HG02840 (cell line): ENCODE results near the gene ZNF628.
"Not testable (repeated sequence)": the region's sequence is repeated elsewhere in the genome, so short reads cannot be mapped to it uniquely, and the experiment has no call there.

Source experiments
- ATAC-seq: cut with Tn5 transposase; IDR thresholded peaks from one replicate; pipeline ENCODE4 v1.9.1; 2021; ENCODE audit warnings: mild to moderate bottlenecking, moderate library complexity, moderate number of reproducible peaks; ENCODE audit not compliant: unreplicated experiment, low FRiP score

ZNF628 gene

DNA sequence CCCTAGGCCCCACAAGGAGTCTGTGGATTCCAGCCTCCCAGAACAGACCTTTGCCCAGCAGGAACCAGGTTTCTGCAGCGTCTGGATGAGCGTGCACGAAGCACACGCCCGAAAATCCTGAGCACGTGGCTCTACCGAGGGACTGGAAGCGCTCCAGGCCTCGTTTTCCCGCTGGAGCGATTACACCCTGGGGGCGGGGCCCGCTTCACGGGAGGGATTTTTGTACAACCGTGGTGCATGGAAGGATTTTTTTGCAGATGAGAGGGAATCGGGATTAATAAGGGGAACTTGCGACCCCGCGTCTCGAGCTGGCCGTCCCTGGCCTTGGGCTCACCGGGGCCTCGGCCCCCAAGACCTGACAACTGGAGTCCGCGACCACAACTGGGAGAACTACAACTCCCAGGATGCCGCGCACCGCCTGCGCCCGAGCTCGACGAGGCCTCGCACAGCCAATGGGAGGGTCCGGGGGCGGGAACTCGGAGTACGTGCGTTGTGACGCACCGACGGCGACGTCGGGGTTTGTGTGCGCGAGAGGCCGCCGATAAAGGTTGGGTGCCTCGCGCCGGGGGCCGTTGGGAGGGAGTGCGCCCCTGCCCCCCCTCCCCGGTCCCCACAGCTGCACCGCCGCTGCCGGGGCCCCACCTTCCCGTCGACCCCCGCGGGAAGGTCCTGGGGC lies at the start of gene ZNF628:
ZNF628 (plus strand) TSS at position 518 of the 676 bp plus-strand sequence. CDS start 3,294 bp downstream, outside the sequence.
- ATAC-seq: peak; percentile 91

DNA sequence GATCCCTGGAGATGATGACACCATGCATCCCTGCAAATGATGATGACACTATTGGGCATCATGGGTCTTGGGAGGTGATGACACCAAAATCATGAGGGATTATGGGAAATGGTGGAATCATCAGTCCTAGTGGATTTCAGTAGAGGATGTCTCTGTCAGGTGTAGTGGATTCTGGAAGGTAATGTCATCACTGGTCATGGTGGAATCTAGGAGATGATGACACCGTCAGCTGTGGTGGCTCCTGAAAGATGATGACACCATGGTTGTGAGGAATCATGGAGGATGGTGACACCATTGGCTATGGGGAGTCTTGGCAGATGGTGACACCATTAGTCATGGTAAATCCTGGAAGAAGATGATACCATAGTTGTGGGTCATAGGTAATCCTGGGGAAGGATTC lies 45.2 kb upstream of the ZNF628 start:
- no peak for ATAC-seq

DNA sequence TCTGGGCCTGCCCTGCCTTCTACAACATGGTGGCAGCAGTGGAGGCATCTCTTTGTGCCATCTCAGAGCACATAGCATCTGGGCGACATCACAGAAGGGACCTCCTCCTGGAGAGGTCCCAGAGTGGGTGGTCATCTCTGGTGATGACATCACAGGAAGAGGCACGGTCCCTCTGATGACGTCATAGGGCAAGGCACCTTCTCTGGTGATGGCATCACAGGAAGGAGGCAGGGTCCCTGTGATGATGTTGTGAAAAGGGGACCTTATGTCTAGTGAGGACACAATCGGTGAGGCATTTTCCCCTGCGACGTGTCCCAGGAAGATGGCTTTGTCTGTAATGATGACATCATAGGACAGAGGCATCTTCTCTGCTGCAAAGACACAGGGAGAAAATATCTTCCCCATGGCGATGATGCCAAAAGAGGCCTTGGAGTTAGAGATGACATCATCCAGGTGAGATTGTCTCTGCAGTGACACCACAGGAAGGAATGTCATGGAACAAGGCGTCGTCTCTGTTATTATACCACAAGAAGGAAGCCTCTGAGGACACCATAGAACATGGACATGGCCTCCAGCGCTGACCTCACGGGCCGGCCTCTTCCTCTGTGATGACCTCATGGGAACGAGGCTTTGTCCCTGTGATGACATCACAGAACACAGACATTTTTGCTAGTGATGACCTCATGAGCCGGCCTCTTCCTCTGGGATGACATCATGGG lies 44.0 kb upstream of the ZNF628 start:
- no peak for ATAC-seq

DNA sequence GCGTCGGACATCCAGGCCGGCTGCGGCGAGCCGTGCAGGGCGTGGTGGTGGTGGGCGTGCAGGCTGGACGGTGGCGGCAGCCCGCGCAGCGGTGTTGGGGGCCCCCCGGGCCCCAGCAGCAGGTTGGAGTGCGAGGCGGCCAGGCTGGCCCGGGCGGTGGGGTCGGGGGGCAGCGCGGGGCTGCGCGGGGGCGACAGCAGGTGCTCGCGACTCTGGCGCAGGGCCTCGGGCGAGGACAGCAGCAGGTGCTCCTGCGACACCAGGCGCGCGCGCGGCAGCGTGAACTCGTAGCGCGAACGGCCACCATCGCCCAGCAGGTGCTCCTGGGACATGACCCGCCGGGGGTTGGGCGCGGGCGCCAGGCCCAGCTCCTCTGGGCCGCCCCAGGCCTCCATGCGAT lies 43.1 kb upstream of the ZNF628 start:
- no peak for ATAC-seq

DNA sequence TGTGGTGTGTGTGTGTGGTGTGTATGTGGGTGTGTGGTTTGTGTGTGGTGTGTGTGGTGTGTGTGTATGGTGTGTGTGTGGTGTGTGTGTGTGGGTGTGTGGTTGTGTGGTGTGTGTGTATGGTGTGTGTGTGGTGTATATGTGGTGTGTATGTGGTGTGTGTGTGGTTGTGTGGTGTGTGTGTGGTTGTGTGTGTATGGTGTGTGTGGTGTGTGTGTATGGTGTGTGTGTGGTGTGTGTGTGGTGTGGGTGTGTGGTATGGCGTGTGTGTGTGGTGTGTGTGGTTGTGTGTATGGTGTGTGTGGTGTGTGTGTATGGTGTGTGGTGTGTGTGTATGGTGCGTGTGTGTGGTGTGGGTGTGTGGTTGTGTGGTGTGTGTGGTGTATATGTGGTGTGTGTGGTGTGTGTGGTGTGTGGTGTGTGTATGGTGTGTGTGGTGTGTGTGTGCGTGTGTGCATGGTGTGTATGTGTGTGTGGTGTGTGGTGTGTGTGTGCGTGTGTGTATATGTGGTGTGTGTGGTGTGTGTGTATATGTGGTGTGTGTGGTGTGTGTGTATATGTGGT lies 42.0 kb upstream of the ZNF628 start:
- no peak for ATAC-seq

DNA sequence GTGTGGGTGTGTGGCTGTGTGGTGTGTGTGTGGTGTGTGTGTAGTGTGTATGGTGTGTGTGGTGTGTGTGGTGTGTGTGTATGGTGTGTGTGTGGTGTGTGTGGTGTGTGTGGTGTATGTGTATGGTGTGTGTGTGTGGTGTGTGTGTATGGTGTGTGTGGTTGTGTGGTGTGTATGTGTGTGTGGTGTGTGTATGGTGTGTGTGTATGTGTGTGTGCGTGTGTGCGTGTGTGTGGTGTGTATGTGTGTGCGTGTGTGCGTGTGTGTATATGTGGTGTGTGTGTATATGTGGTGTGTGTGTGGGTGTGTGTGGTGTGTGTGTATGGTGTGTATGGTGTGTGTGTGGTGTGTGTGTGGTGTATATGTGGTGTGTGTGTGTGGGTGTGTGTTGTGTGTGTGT lies 41.4 kb upstream of the ZNF628 start:
- ATAC-seq: no peak

DNA sequence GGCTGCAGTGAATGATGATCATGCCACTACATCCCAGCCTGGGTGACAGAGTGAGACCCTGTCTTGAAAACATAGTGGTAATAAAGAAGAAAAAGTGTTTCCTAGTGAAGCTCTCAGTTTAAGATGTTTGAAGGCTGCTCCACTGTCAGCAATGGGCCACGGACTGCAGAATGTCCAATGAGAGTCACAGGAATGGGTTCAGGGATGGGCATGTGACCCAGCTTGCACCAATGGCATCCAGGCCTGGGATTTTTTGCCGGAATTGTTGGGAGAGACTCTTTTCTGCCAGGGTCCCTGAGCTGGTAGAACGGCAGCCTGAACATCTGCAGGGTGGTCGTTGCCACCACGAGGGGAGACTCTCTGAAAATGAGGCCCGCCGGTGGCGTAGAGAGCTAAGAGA lies 39.6 kb upstream of the ZNF628 start:
- no peak for ATAC-seq

DNA sequence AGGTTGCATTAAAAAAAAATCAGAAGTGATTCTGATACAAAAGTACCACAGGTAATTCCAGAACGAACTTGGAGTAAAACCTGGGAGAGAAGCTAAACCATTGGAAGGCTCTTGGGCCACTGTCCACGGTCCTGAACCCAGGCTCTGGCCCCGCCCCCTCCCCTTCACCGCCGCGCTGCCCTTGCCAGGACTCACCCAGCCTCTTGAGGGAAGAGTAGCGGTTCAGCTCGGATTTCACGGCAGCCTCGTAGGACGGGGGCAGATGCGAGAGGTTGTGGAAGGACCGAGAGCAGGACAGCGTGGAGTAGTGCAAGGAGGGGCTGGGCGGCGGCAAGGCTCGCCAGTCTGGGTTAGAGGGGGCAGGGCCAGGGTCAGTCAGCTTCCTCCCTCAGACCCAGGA lies 39.0 kb upstream of the ZNF628 start:
- ATAC-seq: no peak

DNA sequence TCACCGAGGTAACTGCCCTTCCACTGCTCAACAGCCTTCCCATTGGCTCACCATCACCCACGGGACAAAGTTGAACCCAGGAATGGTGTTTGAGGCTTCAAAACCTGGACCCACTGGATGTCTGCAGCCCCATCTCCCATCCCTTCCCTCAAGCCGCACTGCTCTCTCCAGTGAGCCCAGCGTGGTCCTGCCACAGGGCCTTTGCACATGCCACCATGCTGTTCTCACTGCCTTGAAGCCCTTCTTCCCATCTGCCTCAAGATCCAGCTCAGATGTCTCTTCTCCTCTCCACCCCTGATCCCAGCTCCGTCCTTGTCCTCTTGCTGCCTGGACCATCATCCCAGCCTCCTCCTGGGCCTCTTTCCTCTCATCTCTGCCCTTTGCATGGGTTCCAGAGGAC lies 37.4 kb upstream of the ZNF628 start:
- ATAC-seq: no peak

DNA sequence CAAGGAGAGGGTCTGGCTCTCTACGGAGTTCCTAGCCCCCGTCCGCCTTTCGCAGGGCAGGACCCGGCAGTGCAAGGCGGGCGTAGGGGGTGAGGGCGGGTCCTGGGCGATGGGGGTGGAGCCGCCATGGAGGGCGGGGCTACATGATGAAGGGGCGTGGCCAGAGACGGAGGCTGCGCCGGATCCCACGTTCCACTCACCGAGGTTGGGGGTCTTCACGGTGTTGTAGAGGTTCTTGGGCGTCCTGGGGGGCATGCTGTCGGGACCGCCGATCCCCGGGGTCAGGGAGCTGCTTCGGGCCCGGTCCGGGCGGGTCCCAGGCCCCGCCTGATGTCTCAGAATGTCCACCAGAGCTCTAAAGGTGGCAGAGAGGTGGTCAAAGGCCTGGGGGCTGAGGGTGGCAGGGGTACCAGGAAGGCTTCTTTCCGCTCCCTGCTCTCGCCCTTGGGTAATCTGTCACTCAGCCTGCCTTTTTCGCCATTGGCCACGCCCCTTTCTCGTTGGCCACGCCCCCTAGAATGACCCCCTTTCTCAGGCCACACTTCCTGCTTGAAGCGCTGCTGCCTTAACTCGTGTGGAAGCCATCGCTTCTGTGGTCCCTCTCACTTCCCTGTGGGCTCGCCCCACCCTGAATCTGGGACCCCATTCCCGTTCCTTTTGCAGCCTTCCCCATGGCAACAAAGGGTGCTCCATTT lies 35.9 kb upstream of the ZNF628 start:
- ATAC-seq: no peak

DNA sequence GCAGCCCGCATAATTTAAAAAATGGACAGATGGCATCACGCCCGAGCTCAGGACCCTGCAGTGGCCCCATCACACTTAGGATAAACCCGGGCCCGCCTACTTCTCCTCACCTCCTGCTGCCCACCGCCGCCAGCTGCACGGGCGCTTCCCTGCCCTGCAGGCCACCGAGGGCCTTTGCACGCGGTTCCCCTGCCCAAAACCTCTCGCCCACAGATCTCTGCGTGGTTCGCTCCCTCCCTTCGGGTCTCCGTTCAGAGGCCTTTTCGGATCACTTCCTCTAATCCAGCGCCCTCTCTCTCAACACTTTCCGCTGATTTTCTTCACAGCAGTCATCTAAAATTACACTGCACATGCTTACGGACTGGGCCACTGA lies 35.1 kb upstream of the ZNF628 start:
- no peak for ATAC-seq

DNA sequence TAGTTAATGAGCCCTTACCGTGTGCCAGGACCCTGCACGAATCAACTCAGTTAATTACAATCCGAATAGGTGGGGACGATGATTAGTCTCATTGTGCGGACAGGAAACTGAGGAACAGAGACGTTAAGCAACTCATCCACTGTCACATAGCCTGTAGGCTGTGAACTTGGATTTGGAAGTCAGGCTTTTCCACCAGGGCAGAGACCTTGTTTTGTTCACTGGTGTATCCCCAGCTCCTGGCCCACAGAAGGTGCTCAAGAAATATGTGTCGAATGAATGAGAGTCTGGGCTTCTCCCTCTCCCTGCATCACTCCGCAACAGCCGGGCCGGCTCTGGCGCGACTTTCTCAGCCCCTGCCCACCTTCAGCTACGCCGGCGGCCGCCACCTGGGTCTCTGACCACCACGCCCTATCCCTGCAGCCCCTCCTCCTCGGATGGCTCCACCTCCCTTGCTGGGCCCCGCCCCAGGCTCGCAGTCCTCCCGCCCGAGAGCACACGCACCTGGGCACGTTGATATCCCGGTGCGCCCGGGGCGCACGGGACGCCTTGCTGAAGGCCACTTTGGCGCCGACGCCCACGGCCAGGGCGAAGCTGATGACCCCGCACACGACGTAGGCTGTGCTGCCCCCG lies 34.6 kb upstream of the ZNF628 start:
- ATAC-seq: no peak

DNA sequence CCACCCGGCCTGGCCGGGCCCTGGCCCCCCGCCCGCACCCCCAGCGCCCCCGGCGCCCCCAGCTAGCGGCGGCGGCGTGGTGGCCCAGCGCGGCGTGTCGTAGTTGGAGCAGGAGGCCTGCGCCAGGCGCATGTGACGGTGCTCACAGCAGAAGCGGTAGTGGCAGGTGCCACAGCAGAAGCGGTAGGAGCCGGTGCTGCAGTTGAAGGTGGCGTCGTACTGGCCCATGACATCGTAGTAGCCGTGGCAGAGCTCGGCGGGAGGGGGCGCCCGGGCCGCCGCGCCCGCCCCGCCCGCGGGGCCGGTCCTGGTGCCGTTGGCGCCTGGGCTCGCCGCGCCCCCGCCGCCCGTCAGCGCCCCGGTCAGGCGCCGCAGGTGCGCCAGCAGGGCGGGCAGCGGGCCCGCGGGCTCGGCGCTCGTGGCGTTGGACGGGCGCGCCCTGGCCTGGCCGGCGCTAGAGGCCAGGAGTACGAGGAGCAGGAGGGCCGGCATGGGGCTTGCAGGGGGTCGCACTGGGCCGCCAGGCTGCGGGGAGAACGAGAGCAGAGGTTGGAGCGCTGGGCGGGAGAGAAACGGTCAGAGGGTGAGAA lies 34.0 kb upstream of the ZNF628 start:
- ATAC-seq: no peak

DNA sequence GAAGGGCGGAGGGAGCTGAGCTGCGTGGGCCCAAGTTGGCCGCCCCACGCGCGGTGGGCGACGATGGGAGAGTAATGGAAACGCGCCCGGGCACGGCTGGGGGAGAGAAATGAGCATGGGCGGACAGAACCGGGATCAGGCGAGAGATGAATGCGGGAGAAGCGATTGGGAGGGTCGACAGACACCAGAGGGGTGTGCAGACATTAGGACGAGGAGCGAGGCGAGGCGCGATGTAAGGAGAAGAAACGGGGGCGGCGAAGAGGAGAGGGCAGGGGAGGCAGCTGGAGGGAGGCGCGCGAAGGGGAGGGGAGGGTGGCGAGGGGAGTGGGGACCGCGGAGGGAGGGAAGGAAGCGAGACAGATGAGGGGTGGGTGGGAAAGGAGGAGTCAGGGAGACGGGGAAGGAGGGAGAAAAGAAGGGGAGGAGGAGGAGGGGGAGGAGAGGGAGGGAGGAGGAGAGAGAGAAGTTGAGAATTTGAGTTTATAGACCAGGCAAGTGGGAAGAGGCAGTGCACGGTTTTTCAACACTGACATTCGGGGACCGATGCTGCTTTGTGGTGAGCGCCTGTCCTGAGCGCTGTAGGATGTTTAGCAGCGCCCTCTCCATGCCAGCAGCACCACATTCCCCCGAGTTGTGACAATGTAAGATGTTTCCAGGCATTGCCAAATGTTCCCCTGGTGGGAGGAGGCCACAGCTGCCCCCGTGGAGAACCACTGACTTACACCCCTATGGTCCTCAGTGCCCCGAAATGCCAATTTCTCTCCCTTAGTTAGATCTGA lies 33.2 kb upstream of the ZNF628 start, which contains the start of gene SHISA7:
SHISA7 (minus strand) TSS at position 256 of the 779 bp plus-strand sequence. CDS start 437 bp downstream, outside the sequence.
- no peak for ATAC-seq

DNA sequence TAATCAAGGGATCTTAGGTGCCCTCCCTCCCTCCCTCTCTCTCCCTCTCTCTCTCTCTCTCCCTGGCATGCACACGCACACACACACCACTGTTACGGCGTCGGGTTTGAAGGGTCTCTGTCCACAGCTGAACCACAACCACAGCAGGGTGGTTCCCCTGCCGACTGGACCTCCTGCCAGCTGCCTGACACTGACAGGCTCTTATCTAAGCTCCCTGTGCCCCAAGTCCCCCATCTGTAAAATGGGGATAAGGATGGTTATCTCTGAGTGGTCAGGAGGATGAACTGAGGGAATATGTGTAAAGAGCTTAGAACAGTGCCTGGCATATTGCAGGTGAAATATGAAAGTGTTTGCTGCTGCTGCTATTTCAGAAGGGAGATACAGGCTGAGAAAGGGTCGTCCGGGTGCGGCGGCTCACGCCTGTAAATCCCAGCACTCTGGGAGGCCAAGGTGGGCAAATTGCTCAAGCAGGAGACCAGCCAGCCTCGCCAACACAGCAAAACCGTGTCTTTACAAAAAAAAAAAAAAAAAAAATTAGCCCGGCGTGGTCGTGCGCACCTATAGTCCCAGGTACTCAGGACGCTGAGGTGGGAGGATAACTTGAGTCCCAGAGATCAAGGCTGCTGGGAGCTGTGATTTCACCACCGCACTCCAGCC lies 32.5 kb upstream of the ZNF628 start:
- ATAC-seq: no peak

DNA sequence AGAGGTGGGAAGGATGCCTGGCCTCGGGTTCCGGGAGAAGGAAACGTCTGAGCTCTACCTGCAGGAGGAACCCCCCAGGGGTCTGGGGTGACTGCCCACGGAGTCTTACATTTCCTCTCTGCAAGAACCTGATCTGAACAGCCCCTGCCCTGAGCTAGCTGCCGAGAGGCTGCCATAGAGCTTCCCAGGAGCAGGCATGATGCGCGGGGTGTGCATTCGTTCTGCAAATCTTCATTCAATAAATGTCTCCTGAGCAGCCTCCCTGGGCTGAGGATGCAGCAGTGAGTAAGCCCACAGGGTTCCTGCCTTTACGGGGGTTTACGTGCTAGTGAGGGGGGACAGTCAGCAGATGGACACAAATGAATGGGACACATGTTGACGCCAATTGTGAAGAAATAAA lies 31.8 kb upstream of the ZNF628 start:
- no peak for ATAC-seq

DNA sequence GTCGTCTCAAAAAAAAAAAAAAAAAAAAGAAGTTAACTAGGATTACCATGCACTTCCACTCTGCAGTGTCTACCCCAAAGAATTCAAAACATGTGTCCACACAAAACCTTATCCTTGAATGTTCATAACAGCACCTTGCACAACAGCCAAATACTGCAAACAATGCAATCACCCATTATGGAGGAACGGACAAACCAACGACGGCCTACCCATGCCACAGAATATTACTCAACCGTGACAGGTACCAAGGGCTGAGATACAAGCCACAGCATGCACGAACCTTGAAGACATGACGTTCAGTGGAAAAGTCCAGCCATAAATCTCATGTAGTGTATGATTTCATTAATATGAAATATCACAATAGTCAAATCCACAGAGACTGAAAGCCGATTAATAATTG lies 30.4 kb upstream of the ZNF628 start:
- ATAC-seq: no peak

DNA sequence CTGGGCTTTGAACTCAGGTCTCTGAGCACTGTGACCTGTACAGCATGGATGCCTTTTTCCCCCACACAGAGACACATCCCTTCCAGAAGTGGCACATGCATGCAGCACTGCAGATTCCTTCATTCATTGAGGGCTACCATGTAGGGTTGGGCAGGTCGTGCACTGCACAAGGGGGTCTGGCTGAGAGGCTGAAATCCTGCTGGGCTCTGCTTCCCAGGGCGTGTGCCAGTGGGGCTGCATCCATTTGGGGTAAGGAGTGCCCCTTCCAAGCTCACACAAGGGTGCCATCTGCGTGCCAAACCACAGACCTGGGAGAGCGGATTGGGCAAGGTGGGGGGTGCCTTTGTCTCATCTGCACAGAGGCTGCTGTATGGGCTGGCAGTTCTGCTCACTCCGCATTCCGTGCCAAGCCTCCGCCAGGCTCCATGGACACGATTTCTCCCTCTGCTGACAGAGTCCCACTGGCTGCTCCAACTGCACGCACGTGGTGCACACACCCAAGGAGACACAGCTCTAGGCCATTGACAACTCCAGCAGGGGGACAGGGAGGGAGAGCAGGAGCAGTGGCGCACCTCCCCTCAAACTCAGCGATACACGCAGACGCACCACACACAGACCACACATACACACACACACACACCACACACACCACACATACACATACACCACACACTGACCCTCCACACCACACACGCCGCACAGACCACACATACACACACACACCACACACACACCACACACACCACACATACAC lies 28.8 kb upstream of the ZNF628 start:
- ATAC-seq: no peak

DNA sequence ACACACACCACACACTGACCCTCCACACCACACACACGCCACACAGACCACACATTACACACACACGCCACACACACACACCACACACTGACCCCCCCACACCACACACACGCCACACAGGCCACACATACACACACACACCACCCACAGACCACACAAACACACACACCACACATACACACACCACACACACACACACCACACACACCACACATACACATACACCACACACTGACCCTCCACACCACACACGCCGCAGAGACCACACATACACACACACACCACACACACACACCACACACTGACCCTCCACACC lies 28.3 kb upstream of the ZNF628 start:
- not testable (repeated sequence) for ATAC-seq
